Skin epidermis (tissue), 12 donors: ENCODE data around the gene ATF2.

ENCODE experiments used
- H3K27ac ChIP-seq, 21 experiments: fragments of 200-600 bp; sonication (generic) in 11 of 21; one replicate each; pipeline ENCODE4 v1.5.0; 2020; ENCODE audit warnings: mild to moderate bottlenecking in 3 of 21, inconsistent platforms in 2 of 21, moderate library complexity in 2 of 21
- H3K4me3 ChIP-seq, 7 experiments: fragments of 200-600 bp; sonication (generic) in 2 of 7; one replicate each; pipeline ENCODE4 v1.5.0; 2020; ENCODE audit warnings: inconsistent platforms in 2 of 7, mild to moderate bottlenecking in 2 of 7, moderate library complexity in 1 of 7

ATF2 gene

GRCh38 chr2:175167076-175167791 lies 769 bp downstream of the ATF2 start:
- Histone ChIP-seq H3K27ac (peak overlapping the region; percentile 83 to 98 (median 95)), H3K4me3 (peak overlapping the region; percentile 58 to 100 (median 93))

GRCh38 chr2:175166216-175166824 lies 1.7 kb downstream of the ATF2 start:
- Histone ChIP-seq H3K27ac (peak overlapping the region in 1 of 21 experiments; percentile 98), H3K4me3 (peak overlapping the region in 2 of 7 experiments; percentile 95 to 100)

GRCh38 chr2:175164235-175164634 lies 3.8 kb downstream of the ATF2 start:
- Histone ChIP-seq H3K27ac (no peak overlapping the region), H3K4me3 (no peak overlapping the region)

GRCh38 chr2:175158894-175159293 lies 9.1 kb downstream of the ATF2 start:
- Histone ChIP-seq H3K4me3 (no peak overlapping the region), H3K27ac (no peak overlapping the region)

- no peak overlapping the region for H3K27ac ChIP-seq
- no peak overlapping the region for H3K4me3 ChIP-seq
Observed at GRCh38 chr2:175156534-175156933, 11.5 kb downstream of the ATF2 start.

GRCh38 chr2:175154661-175155082 lies 13.3 kb downstream of the ATF2 start:
- Histone ChIP-seq H3K4me3 (no peak overlapping the region), H3K27ac (no peak overlapping the region)

- Histone ChIP-seq H3K4me3 (no peak overlapping the region), H3K27ac (no peak overlapping the region)
Observed at GRCh38 chr2:175152242-175152641, 15.8 kb downstream of the ATF2 start.

- no peak overlapping the region for H3K4me3 ChIP-seq
- H3K27ac ChIP-seq, result no peak overlapping the region
Observed at GRCh38 chr2:175151791-175152190, 16.2 kb downstream of the ATF2 start.

- no peak overlapping the region for H3K4me3 ChIP-seq
- H3K27ac ChIP-seq, result no peak overlapping the region
Observed at GRCh38 chr2:175147186-175147585, 20.8 kb downstream of the ATF2 start.

- H3K27ac ChIP-seq, result no peak overlapping the region
- H3K4me3 ChIP-seq, result no peak overlapping the region
Observed at GRCh38 chr2:175143678-175144077, 24.3 kb downstream of the ATF2 start.

GRCh38 chr2:175143191-175143590 lies 24.8 kb downstream of the ATF2 start:
- Histone ChIP-seq H3K27ac (no peak overlapping the region), H3K4me3 (no peak overlapping the region)

GRCh38 chr2:175140332-175140731 lies 27.7 kb downstream of the ATF2 start:
- H3K27ac ChIP-seq, result no peak overlapping the region

GRCh38 chr2:175137793-175138192 lies 30.2 kb downstream of the ATF2 start:
- Histone ChIP-seq H3K27ac (no peak overlapping the region), H3K4me3 (no peak overlapping the region)

More at GRCh38 chr2:175140332-175140731, 27.7 kb downstream of the ATF2 start:
- H3K4me3 ChIP-seq, result no peak overlapping the region

- H3K27ac ChIP-seq, result no peak overlapping the region
- H3K4me3 ChIP-seq, result no peak overlapping the region
Observed at GRCh38 chr2:175136334-175137215, 31.4 kb downstream of the ATF2 start.

GRCh38 chr2:175135862-175136261 lies 32.1 kb downstream of the ATF2 start:
- Histone ChIP-seq H3K4me3 (no peak overlapping the region), H3K27ac (no peak overlapping the region)

GRCh38 chr2:175135177-175135576 lies 32.8 kb downstream of the ATF2 start:
- Histone ChIP-seq H3K4me3 (no peak overlapping the region), H3K27ac (no peak overlapping the region)

- Histone ChIP-seq H3K27ac (no peak overlapping the region), H3K4me3 (no peak overlapping the region)
Observed at GRCh38 chr2:175131252-175131651, 36.8 kb downstream of the ATF2 start.

GRCh38 chr2:175126661-175127060 lies 41.3 kb downstream of the ATF2 start:
- Histone ChIP-seq H3K4me3 (no peak overlapping the region), H3K27ac (no peak overlapping the region)

GRCh38 chr2:175123254-175123653 lies 44.7 kb downstream of the ATF2 start:
- H3K4me3 ChIP-seq, result no peak overlapping the region
- H3K27ac ChIP-seq, result no peak overlapping the region

- Histone ChIP-seq H3K27ac (no peak overlapping the region), H3K4me3 (no peak overlapping the region)
Observed at GRCh38 chr2:175111200-175111657, 56.8 kb downstream of the ATF2 start.
